AG04450 (cell line): ENCODE results near the gene NSUN4. TPM values are rescaled to one million over a fixed set of nuclear protein-coding genes. Genes with fewer than 3 reads are reported as not detected.

Experiments used
- CTCF ChIA-PET: fragments of 300-600, 350-600 bp; formaldehyde crosslinking; extraction: SDS; loops from one replicate; lab custom pipeline; 2022; ENCODE audit warnings: antibody characterized with exemption, inconsistent platforms; lab: Charles Lee
- POLR2A ChIA-PET: fragments of 350-600 bp; formaldehyde crosslinking; extraction: SDS; loops from one replicate; lab custom pipeline; 2021; ENCODE audit warnings: antibody characterized with exemption, inconsistent platforms; lab: Yijun Ruan, JAX
- DNase-seq: peaks from one replicate; pipeline ENCODE4 v3.0.0-alpha.2; 2011; ENCODE audit warnings: low read depth, low spot score
- H3K27ac ChIP-seq: one replicate; pipeline ENCODE4 v1.5.1; 2012; ENCODE audit warnings: low read depth, low read length, control low read depth
- H3K27me3 ChIP-seq: one replicate; pipeline ENCODE4 v1.6.0; 2012; ENCODE audit warnings: low read length; ENCODE audit not compliant: control insufficient read depth, insufficient read depth
- H3K4me3 ChIP-seq: 2 replicates; pipeline ENCODE4 v1.5.1; 2011; ENCODE audit warnings: mild to moderate bottlenecking, low read depth, low read length, control low read depth
- H3K9me3 ChIP-seq: 2 replicates; pipeline ENCODE4 v1.5.1; 2012; ENCODE audit warnings: low read length; ENCODE audit not compliant: control insufficient read depth, insufficient read depth
- polyA plus RNA-seq: library from polyadenylated mRNA; depleted of rRNA; stranded (reverse); fragments of >200 nt; gene quantifications from 2 replicates; pipeline ENCODE4 v1.2.3, GENCODE V29; 2011
- TF ChIP-seq, protein P1 (sequence below): IDR thresholded peaks from 2 replicates; pipeline ENCODE4 v1.5.1; 2011; ENCODE audit warnings: low read depth, low read length, control low read depth, inconsistent platforms

Gene NSUN4
- polyA plus RNA-seq, 1 experiment: 18.4 TPM

GRCh38 chr1:46380508-46380907, 39.9 kb downstream of the NSUN4 start:
- ChIA-PET POLR2A (no interaction called here), CTCF (interaction anchor here (1.4 kb wide), 1 partner anchor 33 kb away, joined by 4 read pairs; no protein-coding TSS in a partner anchor)
- H3K4me3 ChIP-seq: no peak overlapping the region
- H3K27ac ChIP-seq: no peak overlapping the region
- DNase-seq: no peak
- peaks cover 11% of the 10 kb centered on the region; the same call in 1 of the 2 replicates for H3K9me3 ChIP-seq
- no peaks in the 10 kb centered on the region for H3K27me3 ChIP-seq
- TF ChIP-seq, protein P1, sequence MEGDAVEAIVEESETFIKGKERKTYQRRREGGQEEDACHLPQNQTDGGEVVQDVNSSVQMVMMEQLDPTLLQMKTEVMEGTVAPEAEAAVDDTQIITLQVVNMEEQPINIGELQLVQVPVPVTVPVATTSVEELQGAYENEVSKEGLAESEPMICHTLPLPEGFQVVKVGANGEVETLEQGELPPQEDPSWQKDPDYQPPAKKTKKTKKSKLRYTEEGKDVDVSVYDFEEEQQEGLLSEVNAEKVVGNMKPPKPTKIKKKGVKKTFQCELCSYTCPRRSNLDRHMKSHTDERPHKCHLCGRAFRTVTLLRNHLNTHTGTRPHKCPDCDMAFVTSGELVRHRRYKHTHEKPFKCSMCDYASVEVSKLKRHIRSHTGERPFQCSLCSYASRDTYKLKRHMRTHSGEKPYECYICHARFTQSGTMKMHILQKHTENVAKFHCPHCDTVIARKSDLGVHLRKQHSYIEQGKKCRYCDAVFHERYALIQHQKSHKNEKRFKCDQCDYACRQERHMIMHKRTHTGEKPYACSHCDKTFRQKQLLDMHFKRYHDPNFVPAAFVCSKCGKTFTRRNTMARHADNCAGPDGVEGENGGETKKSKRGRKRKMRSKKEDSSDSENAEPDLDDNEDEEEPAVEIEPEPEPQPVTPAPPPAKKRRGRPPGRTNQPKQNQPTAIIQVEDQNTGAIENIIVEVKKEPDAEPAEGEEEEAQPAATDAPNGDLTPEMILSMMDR: no peak

DNA sequence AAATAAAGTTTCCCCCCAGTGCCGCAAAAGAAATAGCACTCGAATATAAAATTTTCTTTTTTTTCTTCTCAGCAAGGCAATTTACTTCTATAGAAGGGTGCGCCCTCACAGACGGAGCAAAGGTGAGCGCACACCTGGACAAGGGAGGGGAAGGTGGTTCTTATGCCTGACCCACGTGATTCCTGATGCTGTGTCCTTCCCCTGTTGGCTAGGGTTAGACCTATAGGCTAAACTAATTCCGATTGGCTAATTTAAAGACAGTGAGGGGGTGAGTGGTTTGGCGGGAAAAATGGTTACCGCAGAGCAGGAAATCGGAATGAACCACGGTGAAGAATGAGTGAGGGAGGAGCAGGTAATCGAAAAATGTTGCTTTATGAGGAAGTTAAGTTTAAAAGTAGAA, 52.9 kb downstream of the NSUN4 start:
- Histone ChIP-seq H3K27me3 (peaks cover 50% of the 10 kb centered on the region), H3K27ac (no peak overlapping the region), H3K9me3 (peaks cover 33% of the 10 kb centered on the region), H3K4me3 (no peak overlapping the region)
- CTCF ChIA-PET: interaction anchor here (0.6 kb wide), 1 partner anchor 139 kb away, joined by 3 read pairs; no protein-coding TSS in a partner anchor
- POLR2A ChIA-PET: no interaction called here
- DNase-seq: no peak
- TF ChIP-seq, protein P1: no peak

DNA sequence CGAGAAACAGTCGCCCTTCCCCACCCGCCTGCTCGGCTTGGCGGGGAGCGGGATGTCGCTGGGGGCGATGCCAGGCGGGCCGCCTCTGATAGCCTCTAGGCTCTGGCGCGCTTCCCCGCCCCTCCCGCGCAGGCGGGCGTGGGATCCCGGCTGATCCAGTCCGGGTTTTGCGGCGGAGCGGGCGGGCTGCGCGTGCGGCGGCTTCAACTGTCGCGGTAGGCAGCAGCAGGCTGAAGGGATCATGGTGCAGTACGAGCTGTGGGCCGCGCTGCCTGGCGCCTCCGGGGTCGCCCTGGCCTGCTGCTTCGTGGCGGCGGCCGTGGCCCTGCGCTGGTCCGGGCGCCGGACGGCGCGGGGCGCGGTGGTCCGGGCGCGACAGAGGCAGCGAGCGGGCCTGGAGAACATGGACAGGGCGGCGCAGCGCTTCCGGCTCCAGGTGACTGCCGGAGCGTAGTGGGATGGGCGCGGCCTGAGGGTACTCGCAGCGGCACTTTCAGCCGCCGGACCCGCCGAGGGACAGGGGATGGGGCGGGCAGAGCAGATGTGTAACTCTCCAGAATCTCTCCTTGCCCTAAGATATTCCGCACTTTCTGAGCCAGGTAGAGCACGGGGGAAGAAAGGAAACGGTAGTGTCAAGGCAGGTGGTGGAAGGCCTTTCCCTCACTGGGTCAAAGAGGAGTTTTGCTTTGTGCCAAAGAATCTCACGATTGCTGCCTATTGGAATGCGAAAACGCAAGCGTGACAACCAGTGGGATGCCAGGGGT, 53.7 kb downstream of the NSUN4 start, which contains the start of gene FAAH:
FAAH (plus strand) TSS at position 210 of the 764 bp plus-strand sequence; CDS start at position 242, 32 bp downstream.
- H3K27ac ChIP-seq: no peak within 1 kb of the TSS
- ChIA-PET CTCF (no interaction called here), POLR2A (no interaction called here)
- peaks cover 33% of the 10 kb centered on the region for H3K9me3 ChIP-seq
- H3K27me3 ChIP-seq: peaks cover 56% of the 10 kb centered on the region
- DNase-seq: no peak
- peak within 1 kb of the TSS; percentile 29; the same call in 1 of the 2 replicates for H3K4me3 ChIP-seq
- TF ChIP-seq, protein P1: no peak

GRCh38 chr1:46394872-46395465, 54.4 kb downstream of the NSUN4 start:
- no peak for DNase-seq
- TF ChIP-seq, protein P1: no peak
- no peak overlapping the region for H3K27ac ChIP-seq
- H3K9me3 ChIP-seq: peaks cover 33% of the 10 kb centered on the region
- ChIA-PET POLR2A (no interaction called here), CTCF (no interaction called here)
- peaks cover 56% of the 10 kb centered on the region for H3K27me3 ChIP-seq
- no peak overlapping the region for H3K4me3 ChIP-seq
